NCI-H1105 (cell line): ENCODE measurements around the gene ST3GAL3.

Experiments
- DNase-seq: peaks from one replicate; lab custom pipeline; 2025; lab: John Stamatoyannopoulos, UW

ST3GAL3 gene

DNA sequence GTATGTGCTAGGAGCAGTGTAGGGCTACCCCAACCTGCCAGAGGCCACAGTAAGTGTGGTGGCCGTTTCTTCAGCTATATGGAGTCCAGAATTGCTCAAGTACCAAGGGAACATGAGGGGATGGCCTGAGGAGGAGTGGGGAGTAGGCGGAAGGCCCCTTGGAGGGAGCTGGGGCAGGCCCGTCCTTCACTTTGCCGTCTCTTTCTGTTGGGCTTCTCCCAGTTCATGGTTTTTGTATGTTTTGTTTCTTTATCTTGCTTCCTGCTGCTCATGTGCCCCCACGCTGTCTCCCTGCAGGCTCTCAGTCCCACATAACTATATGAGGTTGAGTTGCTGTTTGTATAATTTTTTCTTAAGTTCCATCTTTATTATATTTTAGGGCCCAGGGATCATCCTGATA, 256.6 kb downstream of the ST3GAL3 start:
- no peak for DNase-seq

DNA sequence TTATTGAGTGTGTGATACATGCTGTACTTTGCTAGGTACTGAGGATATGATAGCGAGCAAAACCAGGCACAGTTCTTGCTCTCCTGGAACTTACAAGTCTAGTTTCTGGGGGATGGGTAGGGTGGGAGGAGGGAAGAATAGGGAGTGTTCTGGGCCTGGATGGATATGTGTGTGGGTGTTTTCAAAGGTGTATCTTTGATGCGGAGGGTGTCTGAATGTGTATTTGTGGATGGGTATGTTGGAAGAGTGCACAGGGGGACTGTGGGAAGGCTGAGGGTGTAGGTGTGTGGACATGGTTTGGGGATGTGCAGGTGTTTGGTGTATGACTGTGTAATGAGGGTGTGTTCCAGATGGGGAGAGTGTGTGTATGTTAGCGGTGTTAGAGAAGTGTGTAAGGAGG, 258.0 kb downstream of the ST3GAL3 start:
- no peak for DNase-seq

DNA sequence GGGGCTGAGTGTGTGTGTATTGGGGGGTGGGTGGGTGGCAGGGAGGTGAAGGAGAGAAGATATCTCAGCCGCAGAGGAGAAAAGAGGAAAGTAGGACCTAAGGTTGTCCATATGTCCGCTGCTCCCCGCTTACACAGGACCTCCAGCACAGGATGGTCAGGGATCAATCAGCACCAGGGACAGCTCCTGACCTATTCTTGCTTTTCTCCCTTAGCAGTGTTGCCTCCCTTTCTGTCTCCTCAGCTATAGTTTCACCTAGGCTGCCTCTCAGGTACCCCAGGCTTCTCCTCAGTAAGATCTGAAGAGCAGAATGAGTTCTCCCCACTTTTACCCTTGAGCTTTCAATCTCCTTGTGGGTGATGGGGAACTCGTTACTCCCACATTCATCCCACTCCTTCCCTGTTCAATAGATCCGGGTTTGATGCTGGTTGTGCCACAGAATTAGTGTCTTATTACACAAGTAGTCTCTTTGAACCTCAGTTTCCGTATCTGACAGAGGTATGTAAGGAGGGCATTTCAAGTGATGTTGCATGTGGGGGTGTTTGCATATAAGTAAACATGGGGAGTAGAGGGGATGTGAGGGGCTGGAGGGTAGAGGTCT, 261.1 kb downstream of the ST3GAL3 start:
- DNase-seq = no peak

DNA sequence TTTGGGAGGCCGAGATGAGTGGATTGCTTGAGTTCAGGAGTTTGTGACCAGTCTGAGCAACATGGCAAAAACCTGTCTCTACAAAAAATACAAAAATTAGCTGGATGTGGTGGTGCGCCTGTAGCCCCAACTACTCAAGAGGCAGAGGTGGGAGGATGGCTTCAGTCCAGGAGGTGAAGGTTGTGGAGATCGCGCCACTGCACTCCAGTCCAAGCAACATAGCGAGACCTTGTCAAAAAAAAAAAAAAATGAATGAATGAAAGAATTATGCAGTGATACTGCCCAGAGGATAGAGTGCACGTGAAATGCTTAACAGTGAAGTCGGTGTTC, 262.0 kb downstream of the ST3GAL3 start:
- no peak for DNase-seq

DNA sequence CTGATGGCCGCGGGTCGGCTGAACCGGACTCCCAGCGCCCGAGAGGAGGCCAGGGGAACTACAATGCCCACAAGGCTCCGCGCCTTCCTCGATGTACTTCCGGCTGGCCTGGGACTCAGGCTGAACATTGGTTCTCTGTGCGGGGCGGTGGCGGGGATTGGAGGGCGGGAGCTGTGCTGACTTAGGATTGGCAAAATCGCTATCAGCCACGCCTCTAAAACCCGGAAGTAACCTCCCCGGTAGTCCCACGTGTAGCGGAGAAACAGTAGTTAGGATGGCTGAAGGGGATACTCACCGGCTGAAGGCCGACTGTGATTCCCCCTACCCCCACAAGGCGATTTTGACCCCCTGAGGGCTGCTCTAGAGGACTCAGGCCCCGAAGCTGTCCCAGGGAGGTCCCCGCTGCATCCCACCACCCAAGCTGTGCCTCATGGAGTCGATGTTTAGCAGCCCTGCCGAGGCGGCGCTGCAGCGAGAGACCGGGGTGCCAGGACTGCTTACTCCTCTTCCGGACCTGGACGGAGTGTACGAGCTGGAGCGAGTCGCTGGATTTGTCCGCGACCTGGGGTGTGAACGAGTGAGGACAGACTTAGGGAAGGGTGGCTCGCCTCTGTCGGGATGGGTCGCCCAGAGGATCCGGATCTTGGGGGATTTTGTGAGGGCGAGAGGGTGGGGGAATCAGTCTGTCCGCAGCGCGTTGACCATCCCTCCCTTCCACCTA, 262.6 kb downstream of the ST3GAL3 start, which contains the start of gene DPH2:
Gene DPH2, plus strand, starts transcription at position 265 of the 721 bp plus-strand sequence. Its CDS starts 166 bp downstream, at position 431.
- peak; percentile 98 for DNase-seq

DNA sequence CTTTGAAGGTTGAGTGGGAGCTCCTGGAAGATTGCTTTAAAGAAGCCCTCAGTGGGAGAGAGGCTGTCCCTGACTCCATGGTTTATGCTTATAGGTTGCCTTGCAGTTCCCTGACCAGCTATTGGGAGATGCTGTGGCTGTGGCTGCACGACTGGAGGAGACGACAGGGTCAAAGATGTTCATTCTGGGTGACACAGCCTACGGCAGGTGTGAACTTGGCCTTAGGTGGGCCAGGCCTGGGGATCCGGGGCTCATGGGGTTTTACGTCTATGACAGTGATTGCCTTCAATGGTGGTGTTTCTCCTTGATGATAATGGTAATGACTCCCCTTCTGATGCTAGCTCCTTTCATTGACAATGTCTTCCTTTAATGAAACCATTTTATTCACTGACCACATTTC, 263.2 kb downstream of the ST3GAL3 start:
- no peak for DNase-seq

DNA sequence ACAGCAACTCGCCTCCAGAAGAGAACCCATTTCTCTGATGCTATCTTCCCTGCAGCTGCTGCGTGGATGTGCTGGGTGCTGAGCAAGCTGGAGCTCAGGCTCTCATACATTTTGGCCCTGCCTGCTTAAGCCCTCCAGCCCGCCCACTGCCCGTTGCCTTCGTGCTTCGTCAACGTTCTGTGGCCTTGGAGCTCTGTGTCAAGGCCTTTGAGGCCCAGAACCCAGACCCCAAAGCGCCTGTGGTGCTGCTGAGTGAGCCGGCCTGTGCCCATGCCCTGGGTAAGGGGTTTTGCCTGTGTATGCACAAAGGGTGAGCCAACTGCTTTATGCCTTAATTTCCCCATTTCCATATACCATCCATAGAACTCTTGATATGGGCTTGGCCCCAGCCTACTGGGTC, 263.6 kb downstream of the ST3GAL3 start:
- no peak for DNase-seq

DNA sequence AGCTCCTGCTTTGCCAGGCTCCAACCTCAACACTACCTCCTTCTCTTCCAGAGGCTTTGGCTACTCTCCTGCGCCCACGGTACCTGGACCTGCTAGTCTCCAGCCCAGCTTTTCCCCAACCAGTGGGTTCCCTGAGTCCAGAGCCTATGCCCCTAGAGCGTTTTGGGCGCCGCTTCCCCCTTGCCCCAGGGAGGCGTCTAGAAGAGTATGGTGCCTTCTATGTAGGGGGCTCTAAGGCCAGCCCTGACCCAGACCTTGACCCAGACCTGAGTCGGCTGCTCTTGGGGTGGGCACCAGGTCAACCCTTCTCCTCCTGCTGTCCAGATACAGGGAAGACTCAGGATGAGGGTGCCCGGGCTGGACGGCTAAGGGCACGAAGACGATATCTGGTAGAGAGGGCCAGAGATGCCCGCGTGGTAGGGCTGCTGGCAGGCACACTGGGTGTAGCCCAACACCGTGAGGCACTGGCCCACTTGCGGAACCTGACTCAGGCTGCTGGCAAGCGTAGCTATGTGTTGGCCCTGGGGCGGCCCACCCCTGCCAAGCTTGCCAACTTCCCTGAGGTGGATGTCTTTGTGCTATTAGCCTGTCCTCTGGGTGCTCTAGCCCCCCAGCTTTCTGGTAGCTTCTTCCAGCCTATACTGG, 264.1 kb downstream of the ST3GAL3 start:
- DNase-seq = no peak

DNA sequence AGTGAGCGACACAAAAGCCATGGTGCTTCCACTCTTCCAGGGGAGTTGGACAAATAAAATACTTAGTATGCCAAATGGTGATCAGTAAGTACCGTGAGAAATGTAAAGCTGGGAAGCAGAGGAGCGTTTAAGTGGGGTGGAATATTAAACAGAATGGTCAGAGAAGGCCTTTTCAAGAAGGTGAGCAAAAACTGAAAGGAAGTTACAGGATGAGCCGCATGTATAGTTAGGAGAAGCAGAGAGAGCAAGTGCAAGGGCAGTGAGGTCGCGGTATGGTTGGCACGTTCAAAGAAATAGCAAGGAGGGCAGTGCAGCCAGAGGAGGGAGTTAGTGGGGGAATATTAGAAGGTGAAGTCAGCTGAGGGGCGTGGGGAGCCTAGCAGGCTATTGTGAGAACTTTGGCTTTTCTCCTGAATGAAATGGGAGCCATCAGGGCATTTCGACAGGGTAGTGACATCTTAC, 266.7 kb downstream of the ST3GAL3 start:
- DNase-seq = no peak

DNA sequence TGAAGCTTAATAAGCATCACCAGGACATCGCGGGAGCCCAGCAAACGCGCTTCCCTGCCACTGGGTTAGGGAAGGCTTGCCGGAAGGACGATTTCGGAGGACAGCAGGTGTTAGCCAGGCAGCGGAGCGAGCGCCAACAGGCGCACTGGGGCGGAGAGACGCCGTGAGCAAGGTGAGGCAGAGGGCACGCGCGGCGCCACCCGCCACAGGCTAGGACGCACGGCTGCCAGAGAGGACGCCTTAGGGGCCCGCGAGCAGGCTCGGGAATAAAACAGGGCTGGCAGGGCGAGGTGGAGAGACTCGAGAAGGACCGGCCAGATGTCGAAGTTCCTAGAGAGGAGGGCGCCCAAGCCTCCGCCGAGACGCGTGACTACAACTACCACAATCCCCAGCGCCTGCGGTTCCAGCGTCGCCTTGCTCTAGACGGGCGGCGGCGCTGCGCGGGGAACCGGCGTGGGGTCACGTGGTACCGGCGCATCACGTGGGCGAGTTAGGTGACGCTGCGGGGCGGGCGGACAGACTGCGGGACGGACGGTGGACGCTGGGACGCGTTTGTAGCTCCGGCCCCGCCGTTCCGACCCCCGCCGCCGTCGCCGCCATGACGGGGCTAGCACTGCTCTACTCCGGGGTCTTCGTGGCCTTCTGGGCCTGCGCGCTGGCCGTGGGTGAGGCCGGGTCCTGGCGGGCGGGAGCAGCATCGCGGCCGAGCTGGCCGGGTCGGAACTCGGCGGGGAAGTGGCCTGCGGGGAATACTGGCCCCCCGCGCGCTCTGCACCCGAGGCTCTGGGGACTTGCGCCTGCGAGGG, 267.3 kb downstream of the ST3GAL3 start, which contains the start of gene ATP6V0B:
Gene ATP6V0B, plus strand, starts transcription at position 518 of the 806 bp plus-strand sequence. Its CDS starts 81 bp downstream, at position 599.
- peak; percentile 93 for DNase-seq

DNA sequence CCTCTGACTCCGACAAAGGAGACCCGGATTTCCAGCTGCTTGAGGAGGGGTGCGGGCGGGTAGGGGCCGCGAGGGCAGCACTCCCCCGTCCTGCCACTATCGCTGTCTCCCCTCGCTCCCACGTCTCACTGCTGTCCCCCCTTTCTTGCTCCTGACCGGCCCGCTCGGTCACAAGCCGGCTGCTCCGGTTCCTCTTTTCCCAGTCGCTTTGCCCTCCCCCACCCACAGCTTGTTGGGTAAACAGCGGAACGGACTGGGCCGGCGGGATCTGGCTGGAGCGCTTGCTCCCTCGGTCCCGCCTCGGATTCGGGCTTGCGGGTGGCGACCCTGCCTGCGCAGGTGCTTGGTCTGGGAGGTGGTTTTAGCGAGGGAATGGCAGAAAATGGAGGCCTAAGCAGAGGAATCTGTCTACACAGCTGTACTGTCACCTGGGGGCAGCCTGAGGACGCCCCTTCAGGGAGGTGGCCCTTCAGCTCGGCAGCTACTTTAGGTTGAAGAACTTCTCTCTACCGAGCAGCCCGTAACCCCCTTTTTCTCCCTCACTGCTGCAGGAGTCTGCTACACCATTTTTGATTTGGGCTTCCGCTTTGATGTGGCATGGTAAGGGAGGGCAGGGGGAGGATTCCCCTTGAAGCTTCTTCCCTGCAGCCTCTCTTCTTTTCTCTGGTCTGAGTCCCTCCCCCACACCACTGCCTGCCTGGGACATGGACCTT, 268.1 kb downstream of the ST3GAL3 start:
- DNase-seq = no peak

DNA sequence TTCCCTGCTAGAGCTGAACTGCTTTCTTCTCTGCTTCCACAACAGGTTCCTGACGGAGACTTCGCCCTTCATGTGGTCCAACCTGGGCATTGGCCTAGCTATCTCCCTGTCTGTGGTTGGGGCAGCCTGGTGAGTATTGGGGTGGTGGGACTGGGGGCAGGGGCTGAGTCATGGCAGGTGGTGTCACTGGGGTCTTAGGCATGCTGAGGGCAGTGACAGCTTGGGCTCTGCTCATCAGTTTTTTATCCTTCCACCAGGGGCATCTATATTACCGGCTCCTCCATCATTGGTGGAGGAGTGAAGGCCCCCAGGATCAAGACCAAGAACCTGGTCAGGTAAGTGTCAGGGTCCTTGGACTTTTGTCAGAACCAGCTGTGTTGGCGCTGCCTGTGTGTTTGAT, 268.7 kb downstream of the ST3GAL3 start:
- no peak for DNase-seq

DNA sequence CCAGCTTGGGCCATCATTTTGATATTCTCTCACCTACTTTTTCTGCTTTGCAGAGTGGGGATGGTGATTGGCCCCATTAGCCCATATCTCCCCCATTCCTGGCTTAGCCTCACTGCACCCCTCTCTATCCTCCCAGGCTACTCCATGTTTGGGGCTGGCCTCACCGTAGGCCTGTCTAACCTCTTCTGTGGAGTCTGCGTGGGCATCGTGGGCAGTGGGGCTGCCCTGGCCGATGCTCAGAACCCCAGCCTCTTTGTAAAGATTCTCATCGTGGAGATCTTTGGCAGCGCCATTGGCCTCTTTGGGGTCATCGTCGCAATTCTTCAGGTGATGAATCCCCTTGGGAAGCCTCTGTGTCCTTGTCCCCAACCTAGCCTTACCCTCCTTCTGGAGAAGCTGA, 269.6 kb downstream of the ST3GAL3 start:
- DNase-seq = no peak

DNA sequence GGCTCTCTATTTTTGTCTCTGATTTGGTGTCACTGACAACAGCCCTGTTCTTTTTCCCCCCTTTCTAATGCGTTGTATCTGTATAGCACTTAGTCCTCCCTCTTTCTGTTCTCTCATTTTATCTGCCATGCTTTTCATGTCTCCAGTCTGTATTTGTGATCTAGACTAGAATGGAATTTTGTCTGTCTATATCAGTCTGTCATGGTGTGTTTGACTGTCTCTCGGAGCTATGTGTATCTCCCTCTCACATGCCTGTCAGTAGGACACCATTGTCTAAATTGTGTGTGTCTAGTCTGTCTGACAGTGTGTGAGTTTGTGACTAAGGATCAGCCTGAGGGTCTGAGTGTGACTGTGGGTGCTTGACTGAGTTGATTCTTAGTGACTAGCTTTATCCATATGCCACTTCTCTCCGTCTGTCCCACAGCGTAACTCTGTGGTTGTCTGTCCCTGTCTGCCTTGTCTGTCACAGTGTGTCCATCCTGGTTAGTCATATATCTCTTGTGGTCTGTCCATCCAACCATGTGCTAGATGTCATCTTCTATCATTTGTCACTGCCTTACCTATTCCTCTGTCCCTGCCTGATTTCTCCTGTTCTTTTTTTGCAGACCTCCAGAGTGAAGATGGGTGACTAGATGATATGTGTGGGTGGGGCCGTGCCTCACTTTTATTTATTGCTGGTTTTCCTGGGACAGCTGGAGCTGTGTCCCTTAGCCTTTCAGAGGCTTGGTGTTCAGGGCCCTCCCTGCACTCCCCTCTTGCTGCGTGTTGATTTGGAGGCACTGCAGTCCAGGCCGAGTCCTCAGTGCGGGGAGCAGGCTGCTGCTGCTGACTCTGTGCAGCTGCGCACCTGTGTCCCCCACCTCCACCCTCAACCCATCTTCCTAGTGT, 270.3 kb downstream of the ST3GAL3 start:
- DNase-seq = no peak

DNA sequence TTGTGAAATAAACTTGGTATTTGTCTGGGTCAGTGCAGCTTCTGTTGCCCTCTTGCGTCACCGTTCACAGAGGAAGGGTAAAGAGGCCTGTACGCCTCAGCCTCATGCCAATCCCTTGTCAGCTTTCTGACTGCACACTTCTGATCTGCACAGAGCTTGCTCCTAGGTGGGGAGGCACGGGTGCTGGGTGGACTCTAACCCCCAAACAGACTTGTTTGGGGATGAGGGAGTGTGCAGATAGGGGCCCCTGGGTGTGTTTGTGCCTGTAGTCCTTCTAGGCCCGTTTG, 270.9 kb downstream of the ST3GAL3 start:
- DNase-seq = no peak

DNA sequence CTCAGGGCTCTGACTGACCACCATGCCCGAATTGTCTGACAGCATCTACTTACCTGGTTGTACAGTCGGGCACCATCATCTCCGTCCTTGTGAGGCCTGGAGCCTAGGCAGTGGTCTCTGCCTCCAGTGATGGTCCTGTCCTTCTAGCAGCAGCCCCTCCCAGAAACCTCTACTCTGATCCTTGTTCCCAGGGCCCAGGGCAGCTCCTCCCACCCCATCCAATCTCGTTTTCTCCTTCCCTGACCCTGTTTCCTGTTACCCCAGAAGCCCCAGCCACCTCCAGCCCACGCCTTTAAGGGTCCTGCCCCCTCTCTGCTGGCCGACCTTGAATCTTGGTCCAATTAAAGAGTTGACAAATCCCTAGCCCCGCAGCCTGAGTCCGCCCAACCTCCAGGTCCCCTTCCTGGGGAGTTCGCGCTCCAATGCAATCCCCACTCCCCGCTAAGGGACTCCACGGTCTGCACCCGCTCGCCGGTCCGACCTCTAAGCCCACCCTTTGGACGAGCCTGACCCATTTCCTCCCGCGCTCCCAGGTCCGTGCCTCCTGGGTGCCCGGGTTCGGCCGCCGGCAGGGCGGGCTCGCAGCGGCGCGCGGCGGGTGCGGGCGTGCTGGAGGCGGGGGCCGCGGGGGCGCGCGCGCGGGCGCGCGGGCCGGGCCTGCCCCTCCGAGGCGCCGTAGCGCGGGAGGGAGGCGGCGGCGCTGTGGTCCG, 271.4 kb downstream of the ST3GAL3 start, which contains the start of gene B4GALT2:
Gene B4GALT2, plus strand, starts transcription at position 660 of the 710 bp plus-strand sequence. CDS start 1,951 bp downstream, outside the sequence.
- peak; percentile 27 for DNase-seq

DNA sequence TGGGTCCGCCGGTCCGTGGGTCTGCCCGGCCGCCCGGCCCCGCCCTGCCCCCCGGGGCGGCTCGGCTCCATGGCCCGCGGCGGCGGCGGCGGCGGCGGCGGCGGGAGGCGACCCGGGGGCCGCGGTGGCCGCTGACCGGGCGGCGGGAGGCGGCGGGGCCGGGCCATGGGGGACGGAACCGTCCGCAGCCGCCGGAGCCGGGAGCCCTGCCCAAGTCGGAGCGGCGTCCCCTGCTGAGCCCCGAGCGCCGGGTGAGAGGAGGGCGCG, 271.9 kb downstream of the ST3GAL3 start:
- DNase-seq = no peak

DNA sequence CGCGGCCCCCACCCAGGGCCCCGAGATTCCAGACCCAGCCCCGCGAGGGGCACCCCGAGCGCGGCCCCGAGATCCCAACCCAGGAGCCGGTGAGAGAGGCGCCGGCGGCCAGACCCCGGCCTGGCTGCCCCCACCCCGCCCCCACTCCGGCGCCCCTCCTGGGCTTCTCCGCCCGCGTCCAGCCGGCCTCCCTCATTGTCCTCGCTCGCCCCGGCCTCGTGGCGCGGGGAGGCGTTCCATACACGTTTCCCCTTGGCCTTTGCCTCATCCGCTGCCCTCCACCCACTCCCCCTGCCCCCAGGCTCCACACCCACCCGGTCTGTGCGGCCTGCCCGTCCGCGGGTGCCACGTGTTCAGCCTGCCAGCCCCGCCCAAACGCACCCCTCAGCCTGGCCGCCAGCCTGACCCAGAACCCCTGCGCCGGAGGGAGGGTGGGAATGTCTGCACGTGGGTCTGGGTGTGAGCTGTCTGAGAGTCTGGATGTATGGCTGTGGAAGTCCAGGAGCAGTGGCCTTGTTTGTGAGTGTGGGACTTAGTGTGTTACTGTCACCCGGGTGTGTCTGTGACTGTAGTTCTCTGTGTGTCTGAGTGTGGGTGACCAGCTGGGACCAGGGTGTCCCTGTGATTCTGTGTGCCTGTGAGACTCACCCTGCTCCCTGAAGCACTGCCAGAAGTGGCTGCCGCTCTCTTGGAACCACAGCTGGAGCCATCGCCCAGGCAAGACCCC, 272.4 kb downstream of the ST3GAL3 start:
- peak; percentile 51 for DNase-seq

DNA sequence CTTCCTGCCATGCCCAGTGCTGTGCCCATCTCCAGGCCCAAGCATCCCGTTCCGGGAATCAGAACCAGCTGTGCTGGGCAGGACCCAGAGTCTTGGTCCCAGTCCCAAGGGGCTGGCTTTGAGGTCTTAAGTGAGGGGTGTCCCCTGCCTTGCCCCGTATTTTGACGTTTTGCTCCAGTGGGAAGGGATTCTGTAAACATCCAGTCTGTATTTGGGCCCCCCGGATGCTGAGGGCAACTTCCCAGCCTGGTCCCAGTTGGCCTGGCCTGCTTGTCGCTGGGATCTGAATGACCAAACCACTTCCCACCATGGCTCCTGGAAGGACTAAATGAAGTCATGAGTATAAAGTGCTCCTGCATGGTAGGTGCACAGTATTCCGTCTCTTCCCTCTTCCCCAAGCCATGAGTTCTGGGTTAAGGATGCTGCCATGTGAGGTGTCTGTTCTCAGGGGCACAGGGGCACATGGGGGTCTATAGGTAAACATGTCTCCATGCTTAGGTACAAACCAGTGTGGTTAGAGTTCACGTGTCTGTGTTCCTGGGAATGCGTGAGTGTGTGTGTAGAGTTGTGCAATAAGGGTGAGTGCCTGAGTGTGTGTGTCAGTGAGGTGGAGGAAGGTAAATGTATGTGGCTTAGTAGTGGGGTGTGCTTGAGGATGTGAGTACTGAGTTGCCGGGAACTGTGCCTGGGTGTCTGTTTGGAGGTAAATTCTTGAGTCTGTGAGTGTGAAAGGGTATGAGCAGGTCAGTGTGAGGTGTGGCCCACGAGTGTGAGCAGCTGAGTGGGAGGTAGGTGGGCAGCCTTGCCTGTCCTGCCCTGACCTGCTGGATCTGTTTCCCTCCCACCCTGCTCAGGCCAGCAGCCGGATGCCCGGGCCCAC, 273.2 kb downstream of the ST3GAL3 start:
- DNase-seq = no peak
